Fibroblast of lung (primary cell): ENCODE data around the gene KCNN3.

Source experiments
- EZH2 ChIP-seq: IDR thresholded peaks from 2 replicates; pipeline ENCODE4 v1.5.1; 2012; ENCODE audit warnings: low read length, control low read depth, mild to moderate bottlenecking; ENCODE audit errors: missing control alignments
- TF ChIP-seq, protein P1 (sequence below), 2 donors: IDR thresholded peaks in 1 of 2; conservative IDR thresholded peaks in 1 of 2; 1 replicate in 1 of 2; 2 replicates in 1 of 2; pipeline ENCODE4 v1.5.1; 2011 to 2012; ENCODE audit warnings: low read length in 2 of 2, control low read depth in 1 of 2, inconsistent platforms in 1 of 2, low read depth in 1 of 2, mild to moderate bottlenecking in 1 of 2

DNA sequence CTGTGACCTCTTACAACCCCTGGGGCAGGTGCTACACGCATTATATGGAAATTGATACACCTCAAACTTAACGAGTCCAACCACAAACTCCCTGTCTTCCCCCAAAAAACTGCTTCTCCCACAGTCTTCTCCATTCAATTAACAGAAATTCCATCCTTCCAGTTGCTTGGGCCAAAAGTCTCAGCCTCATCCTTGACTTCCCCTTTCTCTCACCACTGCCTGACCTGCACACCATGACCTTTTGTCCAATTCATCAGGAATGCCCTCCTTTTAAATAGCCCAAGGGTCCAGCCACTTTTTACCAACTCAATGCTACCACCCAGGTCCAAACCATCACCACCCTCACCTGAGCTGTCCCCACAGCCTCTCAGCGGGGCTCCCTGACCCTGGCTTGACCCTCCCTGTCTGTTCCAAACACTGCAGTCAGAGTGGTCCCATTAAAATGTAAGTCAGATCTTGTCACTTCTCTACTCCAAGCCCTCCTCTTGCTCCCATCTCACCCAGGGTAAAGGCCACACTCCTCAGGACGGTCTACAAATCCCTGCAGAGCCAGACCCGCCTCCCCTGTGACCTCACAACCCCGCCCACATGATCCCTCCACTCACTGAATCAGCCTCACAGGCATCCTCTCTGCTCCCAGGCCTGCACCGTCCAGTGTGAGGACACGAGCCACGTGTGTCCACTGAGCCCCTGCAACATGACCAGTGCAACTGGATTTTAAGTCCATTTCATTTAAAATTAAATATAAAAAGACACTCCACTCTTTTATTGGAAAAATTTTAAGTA, 18.5 kb downstream of the KCNN3 start:
- TF ChIP-seq, protein P1, sequence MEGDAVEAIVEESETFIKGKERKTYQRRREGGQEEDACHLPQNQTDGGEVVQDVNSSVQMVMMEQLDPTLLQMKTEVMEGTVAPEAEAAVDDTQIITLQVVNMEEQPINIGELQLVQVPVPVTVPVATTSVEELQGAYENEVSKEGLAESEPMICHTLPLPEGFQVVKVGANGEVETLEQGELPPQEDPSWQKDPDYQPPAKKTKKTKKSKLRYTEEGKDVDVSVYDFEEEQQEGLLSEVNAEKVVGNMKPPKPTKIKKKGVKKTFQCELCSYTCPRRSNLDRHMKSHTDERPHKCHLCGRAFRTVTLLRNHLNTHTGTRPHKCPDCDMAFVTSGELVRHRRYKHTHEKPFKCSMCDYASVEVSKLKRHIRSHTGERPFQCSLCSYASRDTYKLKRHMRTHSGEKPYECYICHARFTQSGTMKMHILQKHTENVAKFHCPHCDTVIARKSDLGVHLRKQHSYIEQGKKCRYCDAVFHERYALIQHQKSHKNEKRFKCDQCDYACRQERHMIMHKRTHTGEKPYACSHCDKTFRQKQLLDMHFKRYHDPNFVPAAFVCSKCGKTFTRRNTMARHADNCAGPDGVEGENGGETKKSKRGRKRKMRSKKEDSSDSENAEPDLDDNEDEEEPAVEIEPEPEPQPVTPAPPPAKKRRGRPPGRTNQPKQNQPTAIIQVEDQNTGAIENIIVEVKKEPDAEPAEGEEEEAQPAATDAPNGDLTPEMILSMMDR (conservative IDR thresholded peaks at IDR 0.05 in 1 of 2, IDR thresholded peaks at IDR 0.05 in 1 of 2; ENCODE audit: low read depth in 1 of 2, low read length in 2 of 2): no peak
- no peak for TF ChIP-seq EZH2
